HG03571 (cell line): ENCODE results near the gene CCDC9B.

Experiments
- ATAC-seq: cut with Tn5 transposase; IDR thresholded peaks from one replicate; pipeline ENCODE4 v1.9.1; 2021; ENCODE audit not compliant: unreplicated experiment

CCDC9B gene

GRCh38 chr15:40340740-40341400 lies at the start of gene CCDC9B:
Gene CCDC9B (minus strand): TSS chr15:40340939. CDS start chr15:40340819, 120 bp downstream.
- ATAC-seq: no peak

GRCh38 chr15:40389824-40390595 lies 49.3 kb upstream of the CCDC9B start:
- ATAC-seq: no peak

GRCh38 chr15:40388941-40389823 lies 48.4 kb upstream of the CCDC9B start:
- ATAC-seq: no peak

- ATAC-seq: no peak
These were observed 45.7 kb upstream of the CCDC9B start for GRCh38 chr15:40386480-40386879.

- ATAC-seq: peak; percentile 97
These were observed 42.1 kb upstream of the CCDC9B start, which contains the start of gene KNSTRN for GRCh38 chr15:40382580-40383456. Gene KNSTRN (plus strand): TSS chr15:40382721. CDS start chr15:40382836, 115 bp downstream.

- no peak for ATAC-seq
These were observed 41.2 kb upstream of the CCDC9B start for GRCh38 chr15:40381818-40382529.

GRCh38 chr15:40380636-40381035 lies 39.9 kb upstream of the CCDC9B start:
- ATAC-seq: no peak

GRCh38 chr15:40379853-40380252 lies 39.1 kb upstream of the CCDC9B start:
- ATAC-seq: no peak

- no peak for ATAC-seq
These were observed 38.6 kb upstream of the CCDC9B start for GRCh38 chr15:40379374-40379773.

GRCh38 chr15:40377606-40378005 lies 36.9 kb upstream of the CCDC9B start:
- no peak for ATAC-seq

GRCh38 chr15:40372981-40373380 lies 32.2 kb upstream of the CCDC9B start:
- ATAC-seq: no peak

- no peak for ATAC-seq
These were observed 29.2 kb upstream of the CCDC9B start for GRCh38 chr15:40369971-40370370.

- ATAC-seq: no peak
These were observed 28.7 kb upstream of the CCDC9B start for GRCh38 chr15:40369474-40369869.

- ATAC-seq: no peak
These were observed 28.2 kb upstream of the CCDC9B start for GRCh38 chr15:40368719-40369473.

- ATAC-seq: peak; percentile 83
These were observed 27.2 kb upstream of the CCDC9B start for GRCh38 chr15:40367686-40368611.

GRCh38 chr15:40367371-40367685 lies 26.6 kb upstream of the CCDC9B start:
- ATAC-seq: no peak

GRCh38 chr15:40366457-40367370 lies 26.0 kb upstream of the CCDC9B start:
- no peak for ATAC-seq
